ENCODE measurements around the gene TMEM74B.
A peak's percentile ranks its signal among the peaks of the same experiment; 100 is the strongest.

Gene TMEM74B

GRCh38 chr20:1212607-1213396 lies 28.0 kb upstream of the TMEM74B start:
- no peaks in the 10 kb centered on the region for H3F3A ChIP-seq (ENCODE audit: low read depth)
- no peak overlapping the region for H3K4me3 ChIP-seq (ENCODE audit: low read length, poor library complexity, severe bottlenecking)
- no peaks in the 10 kb centered on the region for H4K20me1 ChIP-seq (ENCODE audit: insufficient read depth, low read length, poor library complexity, severe bottlenecking)
- H3K79me2 ChIP-seq (ENCODE audit: insufficient read depth, low read length) = no peaks in the 10 kb centered on the region
- no peaks in the 10 kb centered on the region for H3K27me3 ChIP-seq (ENCODE audit: insufficient read depth, low read length, poor library complexity, severe bottlenecking)
- H3K9me3 ChIP-seq (ENCODE audit: insufficient read depth, low read depth, low read length) = no peaks in the 10 kb centered on the region
- H3K4me1 ChIP-seq (ENCODE audit: insufficient read depth, low read length, poor library complexity, severe bottlenecking) = no peaks in the 10 kb centered on the region
- no peak overlapping the region for H3K9ac ChIP-seq (ENCODE audit: low read depth, low read length, poor library complexity, severe bottlenecking)
- no peaks in the 10 kb centered on the region for H3K36me3 ChIP-seq (ENCODE audit: insufficient read depth, low read length)
- peak overlapping the region; percentile 87 for H2AFZ ChIP-seq (ENCODE audit: low read length)
- peak overlapping the region; percentile 24 for H3K4me2 ChIP-seq (ENCODE audit: low read depth, low read length, poor library complexity, severe bottlenecking)
- no peaks in the 10 kb centered on the region for H3K9me2 ChIP-seq (replicated peaks; ENCODE audit: low read depth, low read length)
- TF ChIP-seq CTCF (conservative IDR thresholded peaks at IDR 0.05; ENCODE audit: low read length) = peak; percentile 81
- no peak for TF ChIP-seq EZH2phosphoT487 (IDR thresholded peaks at IDR 0.05; ENCODE audit: borderline replicate concordance)

DNA sequence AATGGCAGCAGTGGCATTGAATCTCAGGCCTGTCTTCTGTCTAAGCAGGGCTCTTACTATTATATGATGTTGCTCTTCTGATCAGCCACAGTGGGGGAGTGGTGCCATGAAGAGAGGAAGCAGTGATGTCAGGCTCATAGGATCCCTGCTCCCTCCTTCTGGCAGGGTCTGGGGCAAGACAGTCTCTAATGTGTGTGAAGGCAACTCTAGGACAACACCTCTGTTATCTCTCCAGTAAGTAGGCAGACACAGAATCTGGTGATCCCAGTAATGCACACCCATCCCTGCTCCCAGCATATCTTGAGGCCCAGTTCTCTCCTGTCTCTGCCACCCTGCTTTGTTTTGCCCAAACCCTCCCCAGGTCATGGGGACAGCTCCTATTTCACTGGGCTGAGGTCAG lies 27.2 kb upstream of the TMEM74B start:
- Histone ChIP-seq H4K20me1 (ENCODE audit: insufficient read depth, low read length, poor library complexity, severe bottlenecking) (no peaks in the 10 kb centered on the region), H3K4me1 (ENCODE audit: insufficient read depth, low read length, poor library complexity, severe bottlenecking) (no peaks in the 10 kb centered on the region), H3K79me2 (ENCODE audit: insufficient read depth, low read length) (no peaks in the 10 kb centered on the region), H3K4me2 (ENCODE audit: low read depth, low read length, poor library complexity, severe bottlenecking) (no peak overlapping the region), H3K9me2 (replicated peaks; ENCODE audit: low read depth, low read length) (no peaks in the 10 kb centered on the region), H3K36me3 (ENCODE audit: insufficient read depth, low read length) (no peaks in the 10 kb centered on the region), H3K9ac (ENCODE audit: low read depth, low read length, poor library complexity, severe bottlenecking) (no peak overlapping the region), H3K4me3 (ENCODE audit: low read length, poor library complexity, severe bottlenecking) (no peak overlapping the region), H2AFZ (ENCODE audit: low read length) (0 out of 2 replicates have a peak overlapping the region, but pooled peaks have one; percentile 87), H3F3A (ENCODE audit: low read depth) (no peaks in the 10 kb centered on the region), H3K9me3 (ENCODE audit: insufficient read depth, low read depth, low read length) (no peaks in the 10 kb centered on the region), H3K27me3 (ENCODE audit: insufficient read depth, low read length, poor library complexity, severe bottlenecking) (no peaks in the 10 kb centered on the region)
- TF ChIP-seq EZH2phosphoT487 (IDR thresholded peaks at IDR 0.05; ENCODE audit: borderline replicate concordance) = no peak
- no peak for TF ChIP-seq CTCF (conservative IDR thresholded peaks at IDR 0.05; ENCODE audit: low read length)

GRCh38 chr20:1210501-1210900 lies 25.7 kb upstream of the TMEM74B start:
- no peak overlapping the region for H2AFZ ChIP-seq (ENCODE audit: low read length)
- H3K36me3 ChIP-seq (ENCODE audit: insufficient read depth, low read length) = no peaks in the 10 kb centered on the region
- no peaks in the 10 kb centered on the region for H3K27me3 ChIP-seq (ENCODE audit: insufficient read depth, low read length, poor library complexity, severe bottlenecking)
- no peaks in the 10 kb centered on the region for H3K9me3 ChIP-seq (ENCODE audit: insufficient read depth, low read depth, low read length)
- H3F3A ChIP-seq (ENCODE audit: low read depth) = no peaks in the 10 kb centered on the region
- no peaks in the 10 kb centered on the region for H4K20me1 ChIP-seq (ENCODE audit: insufficient read depth, low read length, poor library complexity, severe bottlenecking)
- no peaks in the 10 kb centered on the region for H3K9me2 ChIP-seq (replicated peaks; ENCODE audit: low read depth, low read length)
- H3K4me1 ChIP-seq (ENCODE audit: insufficient read depth, low read length, poor library complexity, severe bottlenecking) = no peaks in the 10 kb centered on the region
- no peak overlapping the region for H3K4me3 ChIP-seq (ENCODE audit: low read length, poor library complexity, severe bottlenecking)
- no peak overlapping the region for H3K4me2 ChIP-seq (ENCODE audit: low read depth, low read length, poor library complexity, severe bottlenecking)
- H3K79me2 ChIP-seq (ENCODE audit: insufficient read depth, low read length) = no peaks in the 10 kb centered on the region
- TF ChIP-seq CTCF (conservative IDR thresholded peaks at IDR 0.05; ENCODE audit: low read length) = no peak
- TF ChIP-seq EZH2phosphoT487 (IDR thresholded peaks at IDR 0.05; ENCODE audit: borderline replicate concordance) = no peak
- no peak overlapping the region for H3K9ac ChIP-seq (ENCODE audit: low read depth, low read length, poor library complexity, severe bottlenecking)

Data from Loucy (cell line).